Measurements from ENCODE around the gene TCEA3. TPM values are rescaled to one million over a fixed set of nuclear protein-coding genes. Genes with fewer than 3 reads are reported as not detected.

The TCEA3 gene
- total and polyA plus RNA-seq, 8 donors: 70.8 to 143 (median 116) TPM

DNA sequence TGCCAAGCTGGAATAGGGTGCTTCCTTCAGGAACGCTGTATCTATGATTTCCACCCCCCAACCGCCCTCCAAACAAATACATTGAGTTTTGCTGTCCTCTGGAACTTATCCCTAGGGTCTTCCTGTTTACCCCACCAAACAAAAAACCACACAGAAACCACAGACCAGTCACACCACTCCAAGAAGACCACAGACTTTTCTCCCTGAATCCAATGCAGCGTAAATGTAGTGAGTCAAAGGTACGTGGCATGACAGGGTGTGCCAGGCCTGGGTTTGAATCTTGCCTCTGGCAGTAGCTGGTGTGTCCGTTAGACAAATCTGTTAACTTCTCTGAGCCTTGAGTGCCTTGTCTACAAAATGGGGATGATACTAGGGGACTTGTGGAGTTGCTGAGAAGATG is 31.7 kb upstream of the TCEA3 start:
- no peaks in the 10 kb centered on the region for H3K36me3 ChIP-seq
- H3K4me3 ChIP-seq: no peak overlapping the region
- H3K27me3 ChIP-seq: no peaks in the 10 kb centered on the region
- WGBS, 2 donors: 89 to 91% methylated on average over 5 of the region's 5 CpGs
- ATAC-seq (no peak), FAIRE-seq (no peak), DNase-seq (no peak)
- TF ChIP-seq, protein P1, sequence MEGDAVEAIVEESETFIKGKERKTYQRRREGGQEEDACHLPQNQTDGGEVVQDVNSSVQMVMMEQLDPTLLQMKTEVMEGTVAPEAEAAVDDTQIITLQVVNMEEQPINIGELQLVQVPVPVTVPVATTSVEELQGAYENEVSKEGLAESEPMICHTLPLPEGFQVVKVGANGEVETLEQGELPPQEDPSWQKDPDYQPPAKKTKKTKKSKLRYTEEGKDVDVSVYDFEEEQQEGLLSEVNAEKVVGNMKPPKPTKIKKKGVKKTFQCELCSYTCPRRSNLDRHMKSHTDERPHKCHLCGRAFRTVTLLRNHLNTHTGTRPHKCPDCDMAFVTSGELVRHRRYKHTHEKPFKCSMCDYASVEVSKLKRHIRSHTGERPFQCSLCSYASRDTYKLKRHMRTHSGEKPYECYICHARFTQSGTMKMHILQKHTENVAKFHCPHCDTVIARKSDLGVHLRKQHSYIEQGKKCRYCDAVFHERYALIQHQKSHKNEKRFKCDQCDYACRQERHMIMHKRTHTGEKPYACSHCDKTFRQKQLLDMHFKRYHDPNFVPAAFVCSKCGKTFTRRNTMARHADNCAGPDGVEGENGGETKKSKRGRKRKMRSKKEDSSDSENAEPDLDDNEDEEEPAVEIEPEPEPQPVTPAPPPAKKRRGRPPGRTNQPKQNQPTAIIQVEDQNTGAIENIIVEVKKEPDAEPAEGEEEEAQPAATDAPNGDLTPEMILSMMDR (IDR thresholded peaks at IDR 0.05): no peak
- H3K9me3 ChIP-seq: no peaks in the 10 kb centered on the region
- peaks cover 6 to 14% (median 10%) of the 10 kb centered on the region in 3 donors for H3K4me1 ChIP-seq
- intact Hi-C loops (cut with DNase I): no loop called here
- H3K27ac ChIP-seq: no peak overlapping the region

DNA sequence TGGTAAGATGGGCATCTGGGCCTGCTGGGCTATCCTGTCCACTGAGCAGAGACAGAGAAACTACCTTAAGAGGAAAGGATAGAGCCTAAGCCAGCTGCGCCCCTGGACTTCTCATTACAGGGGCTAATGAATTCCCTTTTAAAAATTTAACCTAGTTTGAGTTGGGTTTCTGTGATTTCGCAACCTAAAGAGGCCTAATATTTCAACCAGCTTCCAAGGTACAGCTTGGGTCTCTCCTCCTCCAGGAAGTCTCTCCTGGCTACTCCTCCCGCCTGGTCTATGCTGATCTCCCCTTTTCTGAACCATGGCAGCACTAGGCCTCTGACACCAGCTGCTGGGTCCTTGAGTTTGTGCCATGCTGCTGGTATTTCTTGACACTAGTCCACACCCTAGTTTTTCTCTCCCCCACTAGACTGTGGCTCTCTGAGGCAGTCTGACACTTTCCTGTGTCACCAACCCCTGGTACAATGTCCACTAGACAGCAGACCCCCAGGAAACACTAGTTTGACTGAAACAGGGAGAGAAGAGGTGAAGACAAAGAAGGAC is 29.0 kb upstream of the TCEA3 start:
- Histone ChIP-seq H3K9me3 (no peaks in the 10 kb centered on the region), H3K36me3 (no peaks in the 10 kb centered on the region), H3K4me1 (peaks cover 12 to 16% (median 15%) of the 10 kb centered on the region in 3 donors), H3K4me3 (no peak overlapping the region), H3K27me3 (no peaks in the 10 kb centered on the region), H3K27ac (peak overlapping the region in 1 of 4 donors; percentile 83)
- DNase-seq (no peak), ATAC-seq (no peak), FAIRE-seq (no peak)
- TF ChIP-seq, protein P1 (IDR thresholded peaks at IDR 0.05): no peak
- intact Hi-C loops (cut with DNase I): no loop called here
- 89 to 93% methylated on average over 3 of the region's 3 CpGs for WGBS, 2 donors

DNA sequence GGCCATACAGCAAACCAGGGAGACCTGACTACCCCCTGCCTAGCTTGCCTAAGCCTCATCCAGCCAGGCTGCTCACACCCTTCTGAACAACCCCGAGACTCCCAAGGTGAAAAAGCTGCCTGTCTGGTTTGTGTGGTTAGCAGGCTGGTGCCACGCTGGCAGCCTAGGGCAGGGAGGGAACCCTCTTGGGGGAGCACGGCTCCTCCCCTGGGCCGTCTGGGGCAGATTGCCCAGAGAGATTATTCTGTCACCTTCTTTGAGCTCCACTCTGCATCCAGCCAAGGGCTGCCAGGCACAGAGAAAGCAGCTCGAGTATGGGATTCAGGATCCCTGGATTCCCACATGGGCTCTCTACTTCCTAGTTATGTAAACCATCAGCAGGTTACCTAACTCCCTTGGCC is 27.5 kb upstream of the TCEA3 start:
- no peak overlapping the region for H3K4me3 ChIP-seq
- no peak for FAIRE-seq
- TF ChIP-seq, protein P1 (IDR thresholded peaks at IDR 0.05): no peak
- intact Hi-C loops (cut with DNase I): no loop called here
- ATAC-seq: peak; percentile 95 to 97 (median 96)
- no peaks in the 10 kb centered on the region for H3K27me3 ChIP-seq
- H3K27ac ChIP-seq: peak overlapping the region; percentile 35 to 83 (median 72)
- peaks cover 12 to 16% (median 15%) of the 10 kb centered on the region in 3 donors for H3K4me1 ChIP-seq
- peak; percentile 83 to 95 (median 92) for DNase-seq
- H3K9me3 ChIP-seq: no peaks in the 10 kb centered on the region
- 8 to 12% methylated on average over 5 of the region's 5 CpGs for WGBS, 2 donors
- no peaks in the 10 kb centered on the region for H3K36me3 ChIP-seq

DNA sequence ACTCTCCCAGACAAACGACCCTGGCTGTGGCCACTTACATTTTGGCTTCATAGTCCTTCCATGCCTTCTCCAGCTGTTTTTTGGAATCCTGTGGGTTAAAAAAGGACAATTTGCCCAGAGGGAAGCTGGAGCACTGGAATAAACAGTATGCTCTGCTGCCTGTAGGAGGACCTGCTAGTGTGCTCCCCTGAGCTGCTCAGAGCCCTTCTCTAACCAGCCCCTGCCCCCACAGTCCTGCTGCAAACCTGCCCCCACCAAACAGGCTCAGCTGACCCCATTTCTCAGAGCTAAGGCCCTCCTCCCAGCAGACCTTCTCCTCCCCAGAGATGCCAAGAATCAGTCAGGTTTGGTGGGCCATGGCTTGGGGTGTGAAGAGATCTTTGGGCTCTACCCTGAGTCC is 26.9 kb upstream of the TCEA3 start:
- 17 to 33% methylated on average over 1 of the region's 1 CpG for WGBS, 2 donors
- Histone ChIP-seq H3K4me1 (peaks cover 12 to 16% (median 15%) of the 10 kb centered on the region in 3 donors), H3K4me3 (no peak overlapping the region), H3K36me3 (no peaks in the 10 kb centered on the region), H3K9me3 (no peaks in the 10 kb centered on the region), H3K27ac (peak overlapping the region; percentile 35 to 83 (median 72)), H3K27me3 (no peaks in the 10 kb centered on the region)
- no peak for FAIRE-seq
- ATAC-seq: peak; percentile 4 to 12 (median 7)
- intact Hi-C loops (cut with DNase I): no loop called here
- TF ChIP-seq, protein P1 (IDR thresholded peaks at IDR 0.05): no peak
- no peak for DNase-seq

DNA sequence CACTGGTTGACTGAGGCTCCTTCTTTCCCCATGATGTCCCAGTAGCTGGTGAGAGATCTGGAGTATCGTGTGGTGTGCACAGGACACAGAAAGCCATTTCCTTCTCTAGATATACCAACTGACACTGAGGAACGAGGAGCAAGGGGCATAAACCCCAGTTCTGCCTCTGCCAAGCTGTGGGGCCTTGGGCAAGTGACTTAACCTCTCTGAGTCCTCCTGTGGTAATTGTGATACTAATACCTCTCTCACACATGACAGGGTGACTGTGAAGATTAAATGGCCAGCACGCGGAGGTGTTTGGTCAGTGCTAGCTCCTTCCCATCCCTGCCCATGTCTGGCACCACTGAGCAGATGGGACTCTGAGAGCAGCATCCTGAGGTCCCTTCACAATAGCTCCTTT is 26.3 kb upstream of the TCEA3 start:
- no peak overlapping the region for H3K4me3 ChIP-seq
- no peaks in the 10 kb centered on the region for H3K36me3 ChIP-seq
- intact Hi-C loops (cut with DNase I): no loop called here
- ATAC-seq: no peak
- H3K4me1 ChIP-seq: peaks cover 12 to 16% (median 15%) of the 10 kb centered on the region in 3 donors
- H3K9me3 ChIP-seq: no peaks in the 10 kb centered on the region
- H3K27me3 ChIP-seq: no peaks in the 10 kb centered on the region
- WGBS, 2 donors: 93 to 95% methylated on average over 4 of the region's 4 CpGs
- H3K27ac ChIP-seq: peak overlapping the region in 3 of 4 donors; percentile 35 to 83 (median 79)
- DNase-seq: no peak
- FAIRE-seq: no peak
- TF ChIP-seq, protein P1 (IDR thresholded peaks at IDR 0.05): no peak

All from pancreas (tissue), 10 donors.